ENCODE results near the gene ZNG1C.
"Not testable (repeated sequence)": the region's sequence is repeated elsewhere in the genome, so short reads cannot be mapped to it uniquely, and the experiment has no call there.

ZNG1C gene

DNA sequence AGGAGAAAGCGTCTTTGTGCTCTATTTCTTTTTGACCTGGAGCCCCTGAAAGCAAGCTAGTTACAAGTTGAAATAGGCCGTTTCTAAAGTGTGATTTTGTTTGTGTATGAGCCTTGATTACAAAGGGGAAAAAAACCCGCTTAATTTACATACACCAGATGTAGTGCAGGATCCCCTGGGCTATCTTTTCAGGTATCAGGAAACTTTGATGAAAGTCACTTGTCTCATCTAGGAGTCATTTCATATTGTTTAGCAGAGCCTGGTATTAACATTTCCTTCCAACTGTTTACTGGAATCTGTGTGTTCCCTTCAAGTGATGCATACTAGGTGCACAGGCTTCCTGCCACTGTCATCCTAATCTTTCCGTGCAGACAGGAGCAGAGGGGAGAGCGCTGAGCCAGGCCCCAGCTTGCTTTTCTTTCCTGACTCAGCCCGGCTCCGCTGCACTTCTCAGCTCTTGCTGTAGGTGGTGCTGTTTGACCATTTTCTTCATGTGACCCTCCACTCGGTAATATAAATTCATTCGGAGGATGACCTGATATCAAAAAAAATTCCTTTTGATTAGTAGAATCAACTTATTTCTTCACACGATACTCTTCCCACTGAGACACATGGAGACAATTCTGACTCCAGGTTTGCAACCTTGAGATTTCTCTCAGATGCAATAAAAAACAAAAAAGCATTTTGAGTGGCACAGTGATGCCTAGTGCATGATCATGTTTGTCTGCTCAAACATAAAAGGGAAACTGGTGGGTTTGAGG, 100.7 kb downstream of the ZNG1C start:
- H3K27ac ChIP-seq = not testable (repeated sequence)
- TF ChIP-seq, protein P1, sequence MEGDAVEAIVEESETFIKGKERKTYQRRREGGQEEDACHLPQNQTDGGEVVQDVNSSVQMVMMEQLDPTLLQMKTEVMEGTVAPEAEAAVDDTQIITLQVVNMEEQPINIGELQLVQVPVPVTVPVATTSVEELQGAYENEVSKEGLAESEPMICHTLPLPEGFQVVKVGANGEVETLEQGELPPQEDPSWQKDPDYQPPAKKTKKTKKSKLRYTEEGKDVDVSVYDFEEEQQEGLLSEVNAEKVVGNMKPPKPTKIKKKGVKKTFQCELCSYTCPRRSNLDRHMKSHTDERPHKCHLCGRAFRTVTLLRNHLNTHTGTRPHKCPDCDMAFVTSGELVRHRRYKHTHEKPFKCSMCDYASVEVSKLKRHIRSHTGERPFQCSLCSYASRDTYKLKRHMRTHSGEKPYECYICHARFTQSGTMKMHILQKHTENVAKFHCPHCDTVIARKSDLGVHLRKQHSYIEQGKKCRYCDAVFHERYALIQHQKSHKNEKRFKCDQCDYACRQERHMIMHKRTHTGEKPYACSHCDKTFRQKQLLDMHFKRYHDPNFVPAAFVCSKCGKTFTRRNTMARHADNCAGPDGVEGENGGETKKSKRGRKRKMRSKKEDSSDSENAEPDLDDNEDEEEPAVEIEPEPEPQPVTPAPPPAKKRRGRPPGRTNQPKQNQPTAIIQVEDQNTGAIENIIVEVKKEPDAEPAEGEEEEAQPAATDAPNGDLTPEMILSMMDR (conservative IDR thresholded peaks at IDR 0.05) = peak; percentile 34

DNA sequence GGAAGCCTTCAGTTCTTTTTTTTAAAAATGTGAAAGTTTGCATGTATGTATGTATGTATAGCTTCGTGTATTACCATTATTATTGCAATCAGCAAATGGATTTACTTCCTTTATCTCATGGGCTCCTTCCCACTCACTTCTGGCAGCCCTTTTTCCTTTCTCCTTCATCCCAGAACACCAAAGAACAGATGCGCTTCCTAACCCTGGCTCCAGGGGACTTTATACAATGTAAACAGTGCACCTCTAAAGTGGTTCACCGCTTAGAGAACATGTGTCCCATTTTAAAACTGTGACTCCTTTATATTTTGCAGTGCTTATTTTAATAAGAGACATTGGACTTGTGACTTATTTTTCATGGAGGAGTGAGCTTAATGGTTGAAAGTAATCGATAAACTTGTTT, 101.5 kb downstream of the ZNG1C start:
- not testable (repeated sequence) for H3K27ac ChIP-seq

DNA sequence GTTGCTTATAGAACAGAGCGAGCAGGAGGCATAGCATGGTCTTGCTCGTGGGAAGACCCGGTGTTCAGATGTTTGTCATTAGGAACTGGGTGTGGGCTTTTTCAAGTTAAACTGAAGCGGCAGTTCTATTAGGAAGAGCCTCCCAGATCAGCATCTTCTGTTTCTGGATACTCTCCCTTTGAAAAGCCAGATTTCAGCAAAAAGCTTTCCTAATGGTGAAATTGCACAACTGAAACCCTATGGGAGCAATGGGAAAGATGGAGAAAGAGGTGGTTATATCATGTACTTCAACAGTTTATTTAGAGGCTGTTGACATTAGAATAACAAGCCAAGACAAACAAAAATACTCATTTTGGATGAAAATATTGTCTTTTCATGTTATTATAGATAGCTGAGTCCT, 102.2 kb downstream of the ZNG1C start:
- not testable (repeated sequence) for H3K27ac ChIP-seq
